GM11168 (cell line): ENCODE measurements around the gene CCP110.
"Not testable (repeated sequence)": the region's sequence is repeated elsewhere in the genome, so short reads cannot be mapped to it uniquely, and the experiment has no call there.

ENCODE experiments used
- in situ Hi-C: fragments of 300-500 bp; cut with MboI; formaldehyde crosslinking; loops from one replicate; pipeline ENCODE4 v1.12.0; 2022; ENCODE audit warnings: low sequenced_read_pairs; ENCODE audit not compliant: unreplicated experiment

CCP110 gene

GRCh38 chr16:19540241-19540970 lies 16.7 kb downstream of the CCP110 start:
- in situ Hi-C loops: no loop called here

DNA sequence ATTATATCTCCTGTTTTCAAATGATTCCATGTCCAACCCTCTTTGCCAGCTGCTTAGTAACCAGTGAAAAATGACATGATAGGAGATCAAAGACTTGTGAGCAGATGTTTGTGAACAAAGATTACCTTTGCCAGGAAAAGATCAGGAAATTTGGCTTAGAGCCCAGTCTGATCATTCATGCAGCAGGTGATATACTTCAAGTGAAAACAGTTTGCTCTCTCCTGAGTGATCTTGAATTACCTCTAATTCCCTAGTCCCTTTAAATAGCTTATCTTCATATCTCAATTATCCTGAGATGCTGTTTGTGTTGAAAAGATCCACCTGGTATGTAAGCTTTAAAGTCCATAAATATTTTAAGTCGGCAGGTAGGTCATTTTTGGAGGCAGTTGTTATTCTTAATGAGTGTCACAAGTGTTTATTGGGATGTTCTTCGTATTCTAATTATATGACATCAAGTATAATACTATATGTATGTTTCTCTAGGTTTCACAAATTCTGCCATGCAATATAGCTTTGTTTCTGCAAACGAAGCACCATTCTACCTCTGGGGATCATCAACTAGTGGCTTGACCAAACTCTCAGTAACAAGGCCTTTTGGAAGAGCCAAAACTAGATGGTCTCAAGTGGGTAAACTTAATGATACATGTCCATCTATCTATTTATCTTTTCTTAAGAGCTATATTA lies 18.5 kb downstream of the CCP110 start:
- in situ Hi-C loops: no loop called here

- in situ Hi-C loops: not testable (repeated sequence)
Observed at GRCh38 chr16:19543278-19543996, 19.7 kb downstream of the CCP110 start.

DNA sequence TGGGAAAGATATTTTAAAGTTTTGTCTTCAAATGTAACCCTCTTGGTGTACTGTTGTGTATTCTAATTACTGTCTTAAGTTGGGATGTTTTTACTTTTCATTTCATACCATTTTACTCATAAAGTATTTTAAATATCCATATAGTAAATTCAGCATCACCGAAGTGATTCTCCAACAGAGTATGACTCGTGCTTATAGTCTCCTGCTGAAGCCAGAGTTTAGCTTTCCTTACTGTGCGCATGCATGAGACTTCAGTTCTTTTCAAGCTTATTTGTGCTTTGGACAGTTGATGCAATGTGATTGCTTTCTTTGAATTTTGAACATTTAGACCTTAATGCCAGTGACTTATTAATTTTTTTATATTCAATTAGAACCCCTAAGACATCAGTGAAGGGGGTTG lies 24.4 kb downstream of the CCP110 start:
- in situ Hi-C loops: no loop called here

DNA sequence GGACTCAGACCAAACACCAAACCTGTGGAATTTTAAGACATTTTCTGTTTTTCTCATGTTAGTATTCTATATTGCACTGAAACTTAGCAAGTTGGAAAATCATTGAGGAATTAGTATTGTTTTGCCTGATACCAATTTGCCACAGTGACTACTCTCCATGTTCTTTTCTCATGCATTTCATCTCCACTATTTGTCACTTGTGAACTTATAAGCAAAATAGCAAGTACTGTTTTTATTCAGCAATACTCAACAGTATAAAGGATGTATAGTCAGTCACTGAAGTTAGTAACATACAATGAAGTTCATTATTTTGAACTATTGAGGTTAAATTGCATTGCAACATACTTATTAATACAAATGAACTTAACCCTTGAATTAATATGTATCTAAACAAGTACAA lies 25.9 kb downstream of the CCP110 start:
- in situ Hi-C loops: no loop called here

DNA sequence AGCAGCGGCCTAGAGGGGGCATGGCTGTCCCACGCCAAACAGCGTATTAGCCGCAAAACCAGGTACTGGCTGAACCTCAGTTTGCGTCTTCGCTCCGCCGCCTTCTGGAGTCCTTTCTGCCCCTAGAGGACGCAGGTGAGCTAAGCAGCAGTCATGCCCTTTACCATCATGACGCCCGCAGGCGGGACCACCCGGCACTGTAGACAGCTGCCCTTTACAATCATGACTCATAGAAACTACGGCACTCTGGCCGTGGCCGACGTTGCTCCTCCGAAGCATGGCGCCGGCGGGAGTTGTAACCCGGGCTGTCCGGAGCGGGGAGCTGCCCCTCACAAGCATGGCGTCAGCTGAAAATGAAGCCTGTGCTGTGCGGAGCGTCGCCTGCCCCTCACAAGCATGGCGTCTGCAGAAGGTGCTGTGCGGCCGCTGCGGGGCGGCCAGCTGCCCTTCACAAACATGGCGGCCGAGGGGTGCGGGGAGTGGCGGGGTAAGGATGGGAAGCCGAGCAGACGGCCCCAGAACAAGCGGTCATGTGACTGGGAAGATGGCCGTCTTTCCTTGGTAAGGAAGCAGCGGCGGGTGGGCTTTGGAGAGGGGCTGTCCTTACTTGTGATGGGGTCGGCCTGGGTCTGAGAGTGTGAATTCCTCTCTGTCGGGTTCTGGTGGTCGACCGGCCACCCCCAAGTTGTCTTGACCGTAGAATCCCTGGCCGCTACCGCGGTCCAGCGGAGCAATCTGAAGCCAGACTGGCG lies 31.6 kb downstream of the CCP110 start, which contains the start of gene VPS35L:
Gene VPS35L (plus strand): TSS at position 518 of the 752 bp plus-strand sequence. CDS start 27 bp downstream, at position 545.
- in situ Hi-C loops: no loop called here

GRCh38 chr16:19555938-19556771 lies 32.4 kb downstream of the CCP110 start:
- in situ Hi-C loops: no loop called here

GRCh38 chr16:19559242-19559910 lies 35.6 kb downstream of the CCP110 start:
- in situ Hi-C loops: no loop called here

- in situ Hi-C loops: no loop called here
Observed at GRCh38 chr16:19560078-19560477, 36.3 kb downstream of the CCP110 start.

DNA sequence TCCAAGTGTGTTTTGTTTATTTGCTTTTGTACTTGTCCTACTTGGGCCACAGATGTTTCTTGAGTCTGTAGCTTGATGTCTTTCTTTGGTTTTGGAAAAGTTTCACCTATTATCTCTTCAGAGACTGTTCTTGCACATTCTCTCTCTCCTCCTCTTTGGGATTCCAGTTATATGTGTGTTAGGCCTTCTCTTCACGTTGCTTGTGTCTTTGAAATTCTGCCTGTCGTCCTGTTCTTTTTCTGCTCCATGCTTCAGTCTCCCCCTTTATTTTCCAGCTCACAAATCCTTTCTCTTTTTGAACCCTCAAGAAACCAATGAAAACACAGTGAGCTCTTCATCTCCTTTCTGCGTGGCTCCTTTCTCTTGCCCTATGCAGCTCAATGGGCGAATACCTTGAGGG lies 39.6 kb downstream of the CCP110 start:
- in situ Hi-C loops: no loop called here

- in situ Hi-C loops: no loop called here
Observed at GRCh38 chr16:19566362-19566761, 42.6 kb downstream of the CCP110 start.

DNA sequence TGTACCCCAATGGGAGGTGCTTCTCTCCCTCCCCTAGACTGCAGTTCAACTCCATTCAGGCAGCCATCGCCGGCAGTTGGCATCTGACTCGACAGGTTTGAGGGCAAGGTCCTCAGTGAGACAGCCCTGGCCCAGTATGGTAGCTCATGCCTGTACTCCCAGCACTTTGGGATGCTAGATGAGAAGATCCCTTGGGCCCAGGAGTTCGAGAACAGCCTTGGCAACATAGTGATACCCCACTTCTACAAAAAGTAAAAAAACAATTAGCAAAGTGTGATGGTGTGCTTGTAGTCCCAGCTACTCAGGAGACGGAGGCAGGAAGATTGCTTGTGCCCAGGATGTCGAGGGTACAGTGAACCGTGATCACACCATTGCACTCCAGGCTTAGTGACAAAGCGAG lies 43.8 kb downstream of the CCP110 start:
- in situ Hi-C loops: no loop called here

DNA sequence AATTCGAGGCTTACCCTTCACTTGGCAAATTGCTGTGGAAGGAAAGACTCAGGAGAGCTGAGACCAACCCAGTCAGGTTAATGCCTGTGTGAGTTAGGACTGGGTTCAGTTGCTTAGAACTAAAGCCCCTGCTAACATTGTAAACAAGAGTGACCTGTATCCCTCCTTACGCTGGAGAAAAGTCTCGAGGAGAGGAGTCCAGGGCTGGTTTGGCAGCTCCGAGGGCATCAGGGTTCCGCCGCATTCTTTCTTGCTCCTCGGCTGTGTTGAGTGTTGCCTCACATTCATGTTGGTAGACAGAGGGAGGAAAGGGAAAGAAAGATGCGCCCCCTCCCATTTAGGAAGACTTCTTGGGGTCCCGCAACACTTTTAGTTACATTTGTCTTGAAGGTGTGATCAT lies 50.3 kb downstream of the CCP110 start:
- in situ Hi-C loops: loop anchor here (10.0 kb wide), 1 partner anchor 311 kb away; the partner anchor contains the start of gene GPRC5B

DNA sequence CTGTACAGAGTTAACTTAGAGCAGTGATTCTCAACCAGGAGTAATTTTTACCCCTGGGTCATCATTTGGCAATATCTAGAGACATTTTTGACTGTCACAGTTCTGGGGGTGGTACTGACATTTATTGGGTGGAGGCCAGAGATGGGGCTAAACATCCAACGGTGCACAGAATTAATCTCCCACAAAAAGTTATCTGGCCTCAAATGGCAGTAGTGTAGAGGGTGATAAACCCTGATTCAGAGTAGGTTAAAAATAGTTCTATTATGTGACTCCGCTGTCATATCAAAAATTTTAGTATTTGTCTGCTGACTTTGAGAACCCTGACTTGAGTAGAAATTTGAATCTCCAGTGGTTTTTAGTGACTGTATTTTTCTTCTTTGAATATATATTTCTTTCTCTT lies 50.9 kb downstream of the CCP110 start:
- in situ Hi-C loops: loop anchor here (10.0 kb wide), 1 partner anchor 310 kb away; the partner anchor contains the start of gene GPRC5B

- in situ Hi-C loops: loop anchor here (10.0 kb wide), 1 partner anchor 306 kb away; the partner anchor contains the start of gene GPRC5B
Observed at GRCh38 chr16:19578378-19578971, 54.7 kb downstream of the CCP110 start.

- in situ Hi-C loops: no loop called here
Observed at GRCh38 chr16:19582050-19582831, 58.5 kb downstream of the CCP110 start.

- in situ Hi-C loops: no loop called here
Observed at GRCh38 chr16:19583665-19584300, 60.0 kb downstream of the CCP110 start.
